KMS-11 (cell line): ENCODE measurements around the gene COMMD9.
"Not testable (repeated sequence)": the region's sequence is repeated elsewhere in the genome, so short reads cannot be mapped to it uniquely, and the experiment has no call there.

ENCODE experiments used
- H2AFZ ChIP-seq: fragments of 200-600 bp; sonication (generic); 2 replicates; pipeline ENCODE4 v1.6.1; 2016; ENCODE audit warnings: antibody characterized with exemption, mixed run types, low read depth
- H3K27ac ChIP-seq: fragments of 200-600 bp; sonication (generic); 2 replicates; pipeline ENCODE4 v1.6.1; 2016; ENCODE audit warnings: mild to moderate bottlenecking, mixed run types
- H3K27me3 ChIP-seq: fragments of 200-600 bp; sonication (generic); 2 replicates; pipeline ENCODE4 v1.6.1; 2017; ENCODE audit warnings: mild to moderate bottlenecking, low read depth, mixed run types, moderate library complexity; ENCODE audit not compliant: insufficient read depth
- H3K36me3 ChIP-seq: fragments of 200-600 bp; sonication (generic); 2 replicates; pipeline ENCODE4 v1.6.1; 2017; ENCODE audit warnings: mild to moderate bottlenecking, mixed run types; ENCODE audit not compliant: insufficient read depth
- H3K4me1 ChIP-seq: fragments of 200-600 bp; sonication (generic); 2 replicates; pipeline ENCODE4 v1.6.1; 2016; ENCODE audit warnings: mild to moderate bottlenecking, low read depth, mixed run types; ENCODE audit not compliant: poor library complexity, severe bottlenecking
- H3K4me2 ChIP-seq: fragments of 200-600 bp; sonication (generic); 2 replicates; pipeline ENCODE4 v1.7.0; 2016; ENCODE audit warnings: mild to moderate bottlenecking, mixed run types
- H3K4me3 ChIP-seq: fragments of 200-600 bp; sonication (generic); IDR thresholded peaks from 2 replicates; pipeline ENCODE4 v1.6.1; 2017; ENCODE audit warnings: low read depth, low read length, mixed read lengths; ENCODE audit not compliant: insufficient read depth
- H3K79me2 ChIP-seq: fragments of 200-600 bp; sonication (generic); 2 replicates; pipeline ENCODE4 v1.6.1; 2016; ENCODE audit warnings: low read depth, mixed run types; ENCODE audit not compliant: insufficient read depth
- H3K9ac ChIP-seq: fragments of 200-600 bp; sonication (generic); 2 replicates; pipeline ENCODE4 v1.6.1; 2016; ENCODE audit warnings: mild to moderate bottlenecking, mixed run types
- H4K20me1 ChIP-seq: fragments of 200-600 bp; sonication (generic); 2 replicates; pipeline ENCODE4 v1.6.1; 2016; ENCODE audit warnings: mild to moderate bottlenecking, mixed run types; ENCODE audit not compliant: insufficient read depth
- TF ChIP-seq, protein P1 (sequence below): fragments of 200-600 bp; sonication (generic); conservative IDR thresholded peaks from 2 replicates; pipeline ENCODE4 v1.6.1; 2017; ENCODE audit warnings: low read depth, mild to moderate bottlenecking, antibody characterized with exemption, low read length, moderate library complexity, mixed read lengths

The COMMD9 gene

GRCh38 chr11:36328966-36329673, 39.9 kb upstream of the COMMD9 start:
- Histone ChIP-seq H3K4me2 (no peak overlapping the region), H3K27me3 (no peaks in the 10 kb centered on the region), H3K79me2 (no peaks in the 10 kb centered on the region), H3K4me3 (no peak overlapping the region), H4K20me1 (no peaks in the 10 kb centered on the region), H3K36me3 (no peaks in the 10 kb centered on the region), H3K4me1 (no peaks in the 10 kb centered on the region), H2AFZ (no peak overlapping the region), H3K27ac (no peak overlapping the region), H3K9ac (no peak overlapping the region)
- TF ChIP-seq, protein P1, sequence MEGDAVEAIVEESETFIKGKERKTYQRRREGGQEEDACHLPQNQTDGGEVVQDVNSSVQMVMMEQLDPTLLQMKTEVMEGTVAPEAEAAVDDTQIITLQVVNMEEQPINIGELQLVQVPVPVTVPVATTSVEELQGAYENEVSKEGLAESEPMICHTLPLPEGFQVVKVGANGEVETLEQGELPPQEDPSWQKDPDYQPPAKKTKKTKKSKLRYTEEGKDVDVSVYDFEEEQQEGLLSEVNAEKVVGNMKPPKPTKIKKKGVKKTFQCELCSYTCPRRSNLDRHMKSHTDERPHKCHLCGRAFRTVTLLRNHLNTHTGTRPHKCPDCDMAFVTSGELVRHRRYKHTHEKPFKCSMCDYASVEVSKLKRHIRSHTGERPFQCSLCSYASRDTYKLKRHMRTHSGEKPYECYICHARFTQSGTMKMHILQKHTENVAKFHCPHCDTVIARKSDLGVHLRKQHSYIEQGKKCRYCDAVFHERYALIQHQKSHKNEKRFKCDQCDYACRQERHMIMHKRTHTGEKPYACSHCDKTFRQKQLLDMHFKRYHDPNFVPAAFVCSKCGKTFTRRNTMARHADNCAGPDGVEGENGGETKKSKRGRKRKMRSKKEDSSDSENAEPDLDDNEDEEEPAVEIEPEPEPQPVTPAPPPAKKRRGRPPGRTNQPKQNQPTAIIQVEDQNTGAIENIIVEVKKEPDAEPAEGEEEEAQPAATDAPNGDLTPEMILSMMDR, result no peak

GRCh38 chr11:36326524-36327419, 37.5 kb upstream of the COMMD9 start:
- no peak overlapping the region for H2AFZ ChIP-seq
- no peaks in the 10 kb centered on the region for H3K4me1 ChIP-seq
- H3K27me3 ChIP-seq, result no peaks in the 10 kb centered on the region
- no peak overlapping the region for H3K9ac ChIP-seq
- no peaks in the 10 kb centered on the region for H3K36me3 ChIP-seq
- no peak overlapping the region for H3K4me3 ChIP-seq
- H4K20me1 ChIP-seq, result no peaks in the 10 kb centered on the region
- no peaks in the 10 kb centered on the region for H3K79me2 ChIP-seq
- H3K27ac ChIP-seq, result no peak overlapping the region
- TF ChIP-seq, protein P1, result no peak
- H3K4me2 ChIP-seq, result no peak overlapping the region

- not testable (repeated sequence) for H3K9ac ChIP-seq, H3K27ac ChIP-seq, H3K27me3 ChIP-seq, H4K20me1 ChIP-seq, H3K79me2 ChIP-seq, H2AFZ ChIP-seq, H3K4me3 ChIP-seq, H3K4me1 ChIP-seq, H3K36me3 ChIP-seq, H3K4me2 ChIP-seq
Measured at GRCh38 chr11:36325403-36325802, 36.2 kb upstream of the COMMD9 start.

DNA sequence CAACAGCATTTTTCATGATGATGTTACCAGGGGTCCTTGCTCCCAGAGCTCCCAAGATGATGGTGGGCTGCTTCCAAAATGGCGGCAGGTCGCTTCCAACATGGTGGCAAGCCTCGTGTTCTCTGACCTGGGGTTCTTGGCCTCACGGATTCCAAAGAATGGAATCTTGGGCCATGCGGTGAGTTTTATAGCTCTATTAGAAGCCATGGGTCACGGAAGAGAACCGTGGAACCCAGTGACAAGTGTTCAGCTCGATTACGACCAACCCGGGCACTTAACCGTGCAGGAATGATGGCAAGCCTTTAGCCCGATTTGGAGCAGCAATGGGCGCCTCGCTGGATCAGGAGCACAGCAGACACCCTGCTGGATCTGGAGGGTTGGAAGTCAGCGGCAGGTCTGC, 35.7 kb upstream of the COMMD9 start:
- H4K20me1 ChIP-seq, H3K4me3 ChIP-seq, H3K9ac ChIP-seq, H3K4me2 ChIP-seq, H3K27ac ChIP-seq, H3K36me3 ChIP-seq, H2AFZ ChIP-seq, H3K27me3 ChIP-seq, H3K79me2 ChIP-seq, H3K4me1 ChIP-seq: not testable (repeated sequence)

DNA sequence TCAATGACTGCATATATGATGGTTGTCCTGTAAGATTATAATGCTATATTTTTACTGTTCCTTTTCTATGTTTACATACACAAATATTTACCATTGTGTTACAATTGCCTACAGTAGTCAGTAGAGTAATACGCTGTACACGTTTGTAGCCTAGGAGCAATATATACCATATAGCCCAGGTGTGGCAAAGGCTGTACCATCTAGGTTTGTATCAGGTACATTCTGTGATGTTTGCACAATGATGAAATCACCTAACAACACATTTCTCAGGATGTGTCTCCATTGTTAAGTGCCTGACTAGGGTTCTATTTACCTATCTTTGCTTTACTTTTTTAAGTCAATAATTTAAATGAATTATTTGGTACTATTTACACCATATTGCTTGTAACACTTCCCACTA, 28.8 kb upstream of the COMMD9 start:
- H3K79me2 ChIP-seq, result no peaks in the 10 kb centered on the region
- H4K20me1 ChIP-seq, result no peaks in the 10 kb centered on the region
- H3K4me2 ChIP-seq, result no peak overlapping the region
- H3K36me3 ChIP-seq, result no peaks in the 10 kb centered on the region
- no peak overlapping the region for H3K9ac ChIP-seq
- no peaks in the 10 kb centered on the region for H3K4me1 ChIP-seq
- TF ChIP-seq, protein P1, result no peak
- H3K27me3 ChIP-seq, result no peaks in the 10 kb centered on the region
- no peak overlapping the region for H3K4me3 ChIP-seq
- H3K27ac ChIP-seq, result no peak overlapping the region
- H2AFZ ChIP-seq, result no peak overlapping the region
